ENCODE data around the gene POMZP3.
"Not testable (repeated sequence)": the region's sequence is repeated elsewhere in the genome, so short reads cannot be mapped to it uniquely, and the experiment has no call there.

- TF ChIP-seq CTCF (tag by site-specific recombination; IDR thresholded peaks at IDR 0.05); REST (tag by site-specific recombination; IDR thresholded peaks at IDR 0.05); ZBTB49 (tag by site-specific recombination; IDR thresholded peaks at IDR 0.05; ENCODE audit: low read depth); ZNF239 (tag by site-specific recombination; IDR thresholded peaks at IDR 0.05): not testable (repeated sequence)
These were observed 36.0 kb downstream of the POMZP3 start for GRCh38 chr7:76591033-76591432.
